IMR-90 (cell line): Measurements from ENCODE around the gene SLC6A4. TPM values are rescaled to one million over a fixed set of nuclear protein-coding genes. Genes with fewer than 3 reads are reported as not detected.

Source experiments
- ATAC-seq: fragments of 200-7000 bp; cut with Tn5 transposase; 2 replicates; pipeline ENCODE4 v1.9.1; 2020; ENCODE audit warnings: low read depth, mild to moderate bottlenecking, moderate library complexity
- BruUV-seq: library from RNA; stranded (reverse); fragments of 400-500 nt; replicated peaks from 2 replicates; lab custom pipeline; 2021; lab: Mats Ljungman, UMichigan
- CTCF ChIA-PET: fragments of 300-600 bp; formaldehyde crosslinking; extraction: SDS; loops from one replicate; lab custom pipeline; 2021; ENCODE audit warnings: antibody characterized with exemption; lab: Yijun Ruan, JAX
- POLR2A ChIA-PET: fragments of 300-600 bp; sonication (Branson Sonifier 250); formaldehyde crosslinking; loops from one replicate; lab custom pipeline; 2022; ENCODE audit warnings: antibody characterized with exemption; ENCODE audit not compliant: unreplicated experiment; lab: Charles Lee
- DNase-seq: peaks from one replicate; pipeline ENCODE4 v3.0.0; 2013
- H2AFZ ChIP-seq: replicated peaks from 2 replicates; pipeline ENCODE3; 2013; ENCODE audit warnings: low read length, mild to moderate bottlenecking; ENCODE audit not compliant: poor library complexity
- H2AK5ac ChIP-seq: 2 replicates; pipeline ENCODE4 v1.6.1; 2013; ENCODE audit warnings: low read depth, low read length, inconsistent platforms
- H2AK9ac ChIP-seq: replicated peaks from 2 replicates; pipeline ENCODE3; 2013; ENCODE audit warnings: mild to moderate bottlenecking, low read depth, low read length, moderate library complexity; ENCODE audit not compliant: poor library complexity
- H2BK120ac ChIP-seq: 2 replicates; pipeline ENCODE4 v1.6.1; 2013; ENCODE audit warnings: low read depth, low read length, inconsistent platforms
- H2BK15ac ChIP-seq: 3 replicates; pipeline ENCODE4 v1.6.1; 2013; ENCODE audit warnings: low read depth, low read length, inconsistent platforms
- H2BK20ac ChIP-seq: 2 replicates; pipeline ENCODE4 v1.6.1; 2013; ENCODE audit warnings: low read depth, mild to moderate bottlenecking, inconsistent platforms, low read length, moderate library complexity
- H2BK5ac ChIP-seq: 2 replicates; pipeline ENCODE4 v1.6.1; 2013; ENCODE audit warnings: mild to moderate bottlenecking, low read depth, low read length, inconsistent platforms; ENCODE audit not compliant: poor library complexity, severe bottlenecking
- H3K14ac ChIP-seq: replicated peaks from 2 replicates; pipeline ENCODE4 v1.6.1; 2013; ENCODE audit warnings: low read depth, low read length, inconsistent platforms
- H3K18ac ChIP-seq: 2 replicates; pipeline ENCODE4 v1.6.1; 2013; ENCODE audit warnings: low read depth, low read length, control low read depth
- H3K23ac ChIP-seq: 2 replicates; pipeline ENCODE4 v1.6.1; 2013; ENCODE audit warnings: low read depth, low read length, inconsistent platforms
- H3K27ac ChIP-seq: 2 replicates; pipeline ENCODE4 v1.5.1; 2013; ENCODE audit warnings: mild to moderate bottlenecking, control low read depth, low read length; ENCODE audit not compliant: insufficient read depth
- H3K27me3 ChIP-seq: 2 replicates; pipeline ENCODE4 v1.6.1; 2013; ENCODE audit warnings: low read length; ENCODE audit not compliant: control insufficient read depth, insufficient read depth
- H3K36me3 ChIP-seq: 2 replicates; pipeline ENCODE4 v1.6.1; 2013; ENCODE audit warnings: low read length, mixed read lengths; ENCODE audit not compliant: control insufficient read depth, insufficient read depth
- H3K4ac ChIP-seq: 2 replicates; pipeline ENCODE4 v1.6.1; 2013; ENCODE audit warnings: low read depth, low read length, inconsistent platforms
- H3K4me1 ChIP-seq: 2 replicates; pipeline ENCODE4 v1.6.1; 2013; ENCODE audit warnings: low read length, mixed read lengths; ENCODE audit not compliant: control insufficient read depth, insufficient read depth
- H3K4me2 ChIP-seq: 2 replicates; pipeline ENCODE4 v1.6.1; 2013; ENCODE audit warnings: low read depth, mild to moderate bottlenecking, control low read depth, low read length, moderate library complexity
- H3K4me3 ChIP-seq: 2 replicates; pipeline ENCODE4 v1.5.1; 2013; ENCODE audit warnings: low read depth, mild to moderate bottlenecking, control low read depth, low read length, moderate library complexity; ENCODE audit not compliant: insufficient read depth
- H3K56ac ChIP-seq: 2 replicates; pipeline ENCODE4 v1.6.1; 2013; ENCODE audit warnings: low read length, inconsistent platforms; ENCODE audit not compliant: insufficient read depth; ENCODE audit errors: extremely low read depth
- H3K79me1 ChIP-seq, 2 experiments: 2 replicates each; pipeline ENCODE4 v1.6.1; 2013; ENCODE audit warnings: low read length in 2 of 2, inconsistent platforms in 1 of 2, low read depth in 1 of 2
- H3K9ac ChIP-seq: 2 replicates; pipeline ENCODE4 v1.6.1; 2013; ENCODE audit warnings: low read depth, low read length, control low read depth
- H3K9me1 ChIP-seq: 2 replicates; pipeline ENCODE4 v1.6.1; 2013; ENCODE audit warnings: low read length, inconsistent platforms; ENCODE audit not compliant: insufficient read depth
- H3K9me3 ChIP-seq: 2 replicates; pipeline ENCODE4 v1.6.1; 2013; ENCODE audit warnings: low read length; ENCODE audit not compliant: control insufficient read depth, insufficient read depth
- H4K20me1 ChIP-seq: 2 replicates; pipeline ENCODE4 v1.6.1; 2013; ENCODE audit warnings: low read length, inconsistent platforms; ENCODE audit not compliant: insufficient read depth
- H4K5ac ChIP-seq: 2 replicates; pipeline ENCODE4 v1.6.1; 2013; ENCODE audit warnings: mild to moderate bottlenecking, low read depth, low read length, control low read depth
- H4K8ac ChIP-seq, 2 experiments: 2 replicates each; pipeline ENCODE4 v1.6.1; 2013; ENCODE audit warnings: low read depth in 2 of 2, low read length in 2 of 2, control low read depth in 1 of 2, inconsistent platforms in 1 of 2
- H4K91ac ChIP-seq: 2 replicates; pipeline ENCODE4 v1.6.1; 2013; ENCODE audit warnings: low read depth, low read length, inconsistent platforms; ENCODE audit not compliant: insufficient read depth
- BHLHE40 ChIP-seq: fragments of 150-350 bp; IDR thresholded peaks from 2 replicates; pipeline ENCODE4 v1.6.1; 2016; ENCODE audit warnings: mild to moderate bottlenecking, low read depth, low read length
- CEBPB ChIP-seq: IDR thresholded peaks from 2 replicates; pipeline ENCODE4 v1.6.1; 2012; ENCODE audit warnings: low read depth, low read length, improper control_type of control experiment
- CHD1 ChIP-seq: IDR thresholded peaks from 2 replicates; pipeline ENCODE4 v1.6.1; 2012; ENCODE audit warnings: low read depth, low read length, improper control_type of control experiment
- CTCF ChIP-seq: conservative IDR thresholded peaks from 2 replicates; pipeline ENCODE4 v1.5.1; 2012; ENCODE audit warnings: mild to moderate bottlenecking, low read depth, low read length, improper control_type of control experiment
- ELK1 ChIP-seq: fragments of 150-350 bp; IDR thresholded peaks from 2 replicates; pipeline ENCODE4 v1.6.1; 2016; ENCODE audit warnings: low read depth, mild to moderate bottlenecking, low read length, moderate library complexity, borderline replicate concordance
- FOS ChIP-seq: fragments of 150-350 bp; IDR thresholded peaks from 2 replicates; pipeline ENCODE4 v1.6.1; 2016; ENCODE audit warnings: low read depth, low read length
- MAFK ChIP-seq: IDR thresholded peaks from 2 replicates; pipeline ENCODE4 v1.6.1; 2012; ENCODE audit warnings: low read depth, low read length, improper control_type of control experiment
- MAZ ChIP-seq: IDR thresholded peaks from 2 replicates; pipeline ENCODE4 v1.6.1; 2012; ENCODE audit warnings: low read depth, mild to moderate bottlenecking, low read length, improper control_type of control experiment, moderate library complexity, borderline replicate concordance
- MXI1 ChIP-seq: IDR thresholded peaks from 2 replicates; pipeline ENCODE4 v1.6.1; 2012; ENCODE audit warnings: low read depth, mild to moderate bottlenecking, low read length, moderate library complexity, borderline replicate concordance
- NFE2L2 ChIP-seq: fragments of 150-350 bp; IDR thresholded peaks from 2 replicates; pipeline ENCODE4 v1.6.1; 2016; ENCODE audit warnings: low read depth, mild to moderate bottlenecking, low read length
- POLR2A ChIP-seq: IDR thresholded peaks from 2 replicates; pipeline ENCODE4 v1.6.1; 2012; ENCODE audit warnings: mild to moderate bottlenecking, low read depth, low read length
- RAD21 ChIP-seq: IDR thresholded peaks from 2 replicates; pipeline ENCODE4 v1.6.1; 2012; ENCODE audit warnings: low read length, improper control_type of control experiment
- RCOR1 ChIP-seq: IDR thresholded peaks from 2 replicates; pipeline ENCODE4 v1.6.1; 2012; ENCODE audit warnings: mild to moderate bottlenecking, low read length, improper control_type of control experiment; ENCODE audit not compliant: insufficient replicate concordance
- RFX5 ChIP-seq: IDR thresholded peaks from 2 replicates; pipeline ENCODE4 v1.8.0; 2012; ENCODE audit warnings: low read depth, mild to moderate bottlenecking, low read length, moderate library complexity
- SMC3 ChIP-seq: fragments of 150-350 bp; IDR thresholded peaks from 2 replicates; pipeline ENCODE4 v1.6.1; 2016; ENCODE audit warnings: low read depth, mild to moderate bottlenecking, antibody characterized with exemption, low read length, moderate library complexity
- USF2 ChIP-seq: fragments of 150-350 bp; IDR thresholded peaks from 2 replicates; pipeline ENCODE4 v1.6.1; 2017; ENCODE audit warnings: mild to moderate bottlenecking, antibody characterized with exemption, low read length, low read depth
- WGBS, 2 experiments: methylation state at CpG; one replicate each; pipeline versions ENCODE4 v1.1.5 to v1.1.7; 2013; ENCODE audit warnings: missing lambda C conversion rate in 2 of 2; ENCODE audit not compliant: insufficient read length in 1 of 2; ENCODE audit errors: extremely low coverage in 2 of 2; 5-methylcytosine and 5-hydroxymethylcytosine counted together
- dilution Hi-C: fragments of 300-500 bp; cut with HindIII; formaldehyde crosslinking; loops from one replicate; pipeline ENCODE4 v1.14.3; 2018; ENCODE audit warnings: low sequenced_read_pairs; ENCODE audit not compliant: unreplicated experiment
- in situ Hi-C: fragments of 300-500 bp; cut with MboI; formaldehyde crosslinking; loops from 3 replicates; pipeline ENCODE4 v1.14.3; 2019; ENCODE audit warnings: low sequenced_read_pairs, inconsistent platforms, mixed read lengths
- intact Hi-C: fragments of 100-400 bp; cut with micrococcal nuclease; formaldehyde crosslinking; loops from 2 replicates; pipeline ENCODE4 v1.10.0; 2022
- polyA plus RNA-seq, 3 experiments: library from polyadenylated mRNA; depleted of rRNA; stranded (reverse); fragments of >200 nt; gene quantifications; 2 replicates each; pipeline ENCODE4 v1.2.3, GENCODE V29; 2012; ENCODE audit warnings: low replicate concordance in 1 of 3
- total RNA-seq: library from RNA; depleted of rRNA; stranded (reverse); fragments of >200 nt; gene quantifications from 2 replicates; pipeline ENCODE4 v1.2.3, GENCODE V29; 2012

The SLC6A4 gene
- total and polyA plus RNA-seq, 2 of the 4 experiments (the other 2 are of a cell fraction): under 0.01 TPM; not detected in 1

- intact Hi-C loops (no loop called here), in situ Hi-C loops (no loop called here), dilution Hi-C loops (no loop called here)
- Histone ChIP-seq H2AK9ac (no peak overlapping the region), H3K9ac (no peak overlapping the region), H4K8ac (no peak overlapping the region), H3K36me3 (peaks cover 27% of the 10 kb centered on the region), H3K9me3 (no peaks in the 10 kb centered on the region), H3K4ac (no peak overlapping the region), H3K79me1 (peaks cover 11 to 28% of the 10 kb centered on the region in 2 experiments), H3K27me3 (no peaks in the 10 kb centered on the region), H2AK5ac (no peak overlapping the region), H3K23ac (no peak overlapping the region), H2BK5ac (no peak overlapping the region), H3K56ac (no peak overlapping the region), H3K9me1 (no peaks in the 10 kb centered on the region), H3K18ac (no peak overlapping the region), H2BK120ac (no peak overlapping the region), H3K4me3 (no peak overlapping the region), H2AFZ (no peak overlapping the region), H4K91ac (no peak overlapping the region), H3K4me2 (no peak overlapping the region), H3K4me1 (no peaks in the 10 kb centered on the region), H2BK15ac (no peak overlapping the region), H3K27ac (no peak overlapping the region), H4K5ac (no peak overlapping the region), H3K14ac (no peak overlapping the region), H4K20me1 (no peaks in the 10 kb centered on the region), H2BK20ac (no peak overlapping the region)
- TF ChIP-seq NFE2L2 (no peak), POLR2A (no peak), RAD21 (no peak), BHLHE40 (no peak), ELK1 (no peak), USF2 (no peak), CTCF (no peak), RCOR1 (no peak), FOS (no peak), RFX5 (no peak), MAFK (no peak), CHD1 (no peak), MXI1 (no peak), CEBPB (no peak), SMC3 (no peak), MAZ (no peak)
- ATAC-seq (no peak), DNase-seq (no peak)
- WGBS, 2 experiments: 100% methylated on average over 1 of the region's 5 CpGs; no CpG with 5 or more reads in 1 of the 2 experiments
- ChIA-PET CTCF (interaction anchor here (0.6 kb wide), 1 partner anchor 10 kb away, joined by 3 read pairs; no protein-coding TSS in a partner anchor), POLR2A (no interaction called here)
- no TSS peak for BruUV-seq
These were observed 58.6 kb downstream of the SLC6A4 start for GRCh38 chr17:30176855-30177254.
